H1 (cell line): ENCODE results near the gene MNS1. TPM values are rescaled to one million over a fixed set of nuclear protein-coding genes. Genes with fewer than 3 reads are reported as not detected.

Experiments
- CTCF ChIA-PET: fragments of 300-600 bp; sonication (Branson Sonifier 250); formaldehyde crosslinking; loops from one replicate; lab custom pipeline; 2021; ENCODE audit not compliant: partially characterized antibody; lab: Charles Lee
- POLR2A ChIA-PET: fragments of 300-600 bp; sonication (Branson Sonifier 250); formaldehyde crosslinking; loops from one replicate; lab custom pipeline; 2021; ENCODE audit warnings: inconsistent platforms; ENCODE audit not compliant: partially characterized antibody; lab: Charles Lee
- DNase-seq, 2 experiments: peaks; one replicate each; pipeline versions ENCODE4 v3.0.0 to v3.0.0-alpha.2; 2010 to 2022; ENCODE audit warnings: low spot score in 2 of 2, low read depth in 1 of 2, mixed read lengths in 1 of 2
- FAIRE-seq: peaks from 2 replicates; lab custom pipeline; 2011; peaks lifted over from hg19 to GRCh38; lab: Jason Lieb, UNC
- H2AFZ ChIP-seq: 2 replicates; pipeline ENCODE4 v1.8.1; 2012; ENCODE audit warnings: low read length, inconsistent platforms
- H2AK5ac ChIP-seq: 2 replicates; pipeline ENCODE4 v1.6.1; 2013; ENCODE audit warnings: low read depth, low read length
- H2BK120ac ChIP-seq: replicated peaks from 2 replicates; pipeline ENCODE3; 2013; ENCODE audit warnings: low read depth, low read length, inconsistent platforms
- H2BK12ac ChIP-seq: 2 replicates; pipeline ENCODE4 v1.6.1; 2013; ENCODE audit warnings: low read depth, low read length
- H2BK15ac ChIP-seq: 2 replicates; pipeline ENCODE4 v1.6.1; 2013; ENCODE audit warnings: low read length
- H2BK20ac ChIP-seq: 2 replicates; pipeline ENCODE4 v1.6.1; 2013; ENCODE audit warnings: low read length
- H2BK5ac ChIP-seq: 2 replicates; pipeline ENCODE4 v1.6.1; 2013; ENCODE audit warnings: low read depth, low read length
- H3K14ac ChIP-seq: 2 replicates; pipeline ENCODE4 v1.6.1; 2013; ENCODE audit warnings: inconsistent platforms; ENCODE audit not compliant: insufficient read length
- H3K18ac ChIP-seq: 2 replicates; pipeline ENCODE4 v1.6.1; 2013; ENCODE audit warnings: low read length; ENCODE audit errors: extremely low read depth
- H3K23ac ChIP-seq: 2 replicates; pipeline ENCODE4 v1.6.1; 2013; ENCODE audit warnings: inconsistent platforms; ENCODE audit not compliant: insufficient read length
- H3K23me2 ChIP-seq: 2 replicates; pipeline ENCODE4 v1.6.1; 2013; ENCODE audit warnings: low read depth, low read length
- H3K27ac ChIP-seq: 2 replicates; pipeline ENCODE4 v1.6.1; 2011; ENCODE audit warnings: low read depth, low read length, inconsistent platforms
- H3K27me3 ChIP-seq, 4 experiments: replicated peaks in 1 of 4; 1 replicate in 1 of 4; 2 replicates in 3 of 4; pipeline versions ENCODE4 v1.6.1 to v1.8.1; 2011 to 2013; ENCODE audit warnings: low read length in 3 of 4, mild to moderate bottlenecking in 3 of 4, inconsistent platforms in 2 of 4, mixed read lengths in 2 of 4, moderate library complexity in 1 of 4; ENCODE audit not compliant: control insufficient read depth in 3 of 4, insufficient read depth in 3 of 4; ENCODE audit errors: extremely low read depth in 1 of 4
- H3K36me3 ChIP-seq, 4 experiments: 2 replicates each; pipeline versions ENCODE4 v1.6.1 to v1.8.1; 2011 to 2013; ENCODE audit warnings: mild to moderate bottlenecking in 4 of 4, low read length in 3 of 4, moderate library complexity in 2 of 4, control low read depth in 1 of 4, inconsistent platforms in 1 of 4; ENCODE audit not compliant: insufficient read depth in 4 of 4, control insufficient read depth in 2 of 4
- H3K4ac ChIP-seq: replicated peaks from 2 replicates; pipeline ENCODE3; 2013; ENCODE audit warnings: low read length, low read depth, mixed read lengths, inconsistent platforms; ENCODE audit not compliant: insufficient read length
- H3K4me1 ChIP-seq, 4 experiments: replicated peaks in 1 of 4; 1 replicate in 1 of 4; 2 replicates in 3 of 4; pipeline versions ENCODE4 v1.6.1 to v1.8.1; 2011 to 2013; ENCODE audit warnings: low read length in 3 of 4, inconsistent platforms in 2 of 4, mixed read lengths in 1 of 4; ENCODE audit not compliant: insufficient read depth in 4 of 4, control insufficient read depth in 3 of 4
- H3K4me2 ChIP-seq, 2 experiments: 2 replicates each; pipeline versions ENCODE4 v1.6.1 to v1.8.1; 2011 to 2013; ENCODE audit warnings: low read depth in 2 of 2, low read length in 2 of 2, control low read depth in 1 of 2, inconsistent platforms in 1 of 2, mild to moderate bottlenecking in 1 of 2; ENCODE audit not compliant: insufficient read depth in 1 of 2
- H3K4me3 ChIP-seq, 4 experiments: fragments of 200-600, 300-600 bp in 1 of 4; sonication (generic), shearing (Covaris generic), sonication (Bioruptor Twin) in 1 of 4; 2 replicates each; pipeline versions ENCODE4 v1.5.1 to v1.8.1; 2011 to 2016; ENCODE audit warnings: low read length in 4 of 4, low read depth in 3 of 4, control low read depth in 2 of 4, inconsistent platforms in 2 of 4, mild to moderate bottlenecking in 2 of 4, mixed read lengths in 1 of 4, moderate library complexity in 1 of 4; ENCODE audit not compliant: insufficient read depth in 2 of 4; ENCODE audit errors: extremely low read depth in 1 of 4
- H3K56ac ChIP-seq: replicated peaks from 2 replicates; pipeline ENCODE3; 2013; ENCODE audit warnings: low read depth, mild to moderate bottlenecking, mixed read lengths, low read length, inconsistent platforms; ENCODE audit not compliant: insufficient read length
- H3K79me1 ChIP-seq: 2 replicates; pipeline ENCODE4 v1.6.1; 2013; ENCODE audit warnings: low read depth, low read length, control low read depth
- H3K79me2 ChIP-seq, 2 experiments: 2 replicates each; pipeline versions ENCODE4 v1.6.1 to v1.8.1; 2012 to 2013; ENCODE audit warnings: low read length in 2 of 2, mild to moderate bottlenecking in 2 of 2, inconsistent platforms in 1 of 2; ENCODE audit not compliant: insufficient read depth in 2 of 2, control insufficient read depth in 1 of 2
- H3K9ac ChIP-seq, 4 experiments: replicated peaks in 1 of 4; 1 replicate in 1 of 4; 2 replicates in 3 of 4; pipeline versions ENCODE4 v1.6.1 to v1.8.1; 2011 to 2013; ENCODE audit warnings: low read depth in 3 of 4, low read length in 3 of 4, control low read depth in 2 of 4, mild to moderate bottlenecking in 2 of 4, moderate library complexity in 2 of 4, inconsistent platforms in 1 of 4; ENCODE audit errors: extremely low read depth in 1 of 4
- H3K9me3 ChIP-seq, 2 experiments: 2 replicates each; pipeline versions ENCODE4 v1.6.1 to v1.8.1; 2012 to 2013; ENCODE audit warnings: mild to moderate bottlenecking in 2 of 2, moderate library complexity in 2 of 2, control low read depth in 1 of 2, inconsistent platforms in 1 of 2, low read depth in 1 of 2, low read length in 1 of 2, mixed read lengths in 1 of 2; ENCODE audit not compliant: insufficient read depth in 2 of 2
- H4K20me1 ChIP-seq, 2 experiments: replicated peaks in 1 of 2; 2 replicates each; pipeline versions ENCODE3 to v1.8.1; 2011 to 2013; ENCODE audit warnings: inconsistent platforms in 2 of 2, low read length in 2 of 2, mild to moderate bottlenecking in 1 of 2; ENCODE audit not compliant: insufficient read depth in 2 of 2, control insufficient read depth in 1 of 2
- H4K5ac ChIP-seq: 2 replicates; pipeline ENCODE4 v1.6.1; 2013; ENCODE audit warnings: low read length, low read depth, mixed read lengths, inconsistent platforms; ENCODE audit not compliant: insufficient read length
- H4K8ac ChIP-seq: 2 replicates; pipeline ENCODE4 v1.8.0; 2013; ENCODE audit warnings: mild to moderate bottlenecking, moderate library complexity, low read length, inconsistent platforms; ENCODE audit not compliant: insufficient read depth; ENCODE audit errors: extremely low read depth
- H4K91ac ChIP-seq: replicated peaks from 2 replicates; pipeline ENCODE3; 2013; ENCODE audit warnings: low read length, mixed read lengths, inconsistent platforms; ENCODE audit not compliant: insufficient read length
- CBX8 ChIP-seq: fragments of 300-800, 300-1000 bp; sonication (generic); IDR thresholded peaks from 2 replicates; pipeline ENCODE4 v1.7.1; 2016; ENCODE audit warnings: low read depth, low read length, borderline replicate concordance
- CHD1 ChIP-seq: IDR thresholded peaks from 2 replicates; pipeline ENCODE4 v1.6.1; 2012; ENCODE audit warnings: low read depth, low read length, improper control_type of control experiment
- CHD2 ChIP-seq: IDR thresholded peaks from 2 replicates; pipeline ENCODE4 v1.6.1; 2012; ENCODE audit warnings: low read length, improper control_type of control experiment
- EP300 ChIP-seq, 2 experiments: IDR thresholded peaks; 1 replicate in 1 of 2; 2 replicates in 1 of 2; pipeline ENCODE4 v1.6.1; 2011 to 2012; ENCODE audit warnings: low read depth in 2 of 2, low read length in 2 of 2, mild to moderate bottlenecking in 2 of 2, borderline replicate concordance in 1 of 2, inconsistent platforms in 1 of 2, moderate library complexity in 1 of 2
- EZH2 ChIP-seq: fragments of 200-600 bp; sonication (generic); IDR thresholded peaks from 2 replicates; pipeline ENCODE4 v1.7.1; 2012; ENCODE audit warnings: low read depth, mild to moderate bottlenecking, moderate library complexity, low read length, inconsistent platforms; ENCODE audit not compliant: severe bottlenecking
- JUND ChIP-seq: IDR thresholded peaks from 2 replicates; pipeline ENCODE4 v1.6.1; 2011; ENCODE audit warnings: mild to moderate bottlenecking, improper control_type of control experiment, low read length
- MAFK ChIP-seq: IDR thresholded peaks from 2 replicates; pipeline ENCODE4 v1.6.1; 2012; ENCODE audit warnings: low read depth, mild to moderate bottlenecking, improper control_type of control experiment, low read length
- SP2 ChIP-seq: IDR thresholded peaks from 2 replicates; pipeline ENCODE4 v1.6.1; 2012; ENCODE audit warnings: mild to moderate bottlenecking, low read length, inconsistent platforms
- SRF ChIP-seq: IDR thresholded peaks from 2 replicates; pipeline ENCODE4 v1.6.1; 2011; ENCODE audit warnings: mild to moderate bottlenecking, low read depth, low read length, moderate library complexity
- SUZ12 ChIP-seq: fragments of 200-600 bp; sonication (generic); IDR thresholded peaks from 2 replicates; pipeline ENCODE4 v1.6.1; 2012; ENCODE audit warnings: mild to moderate bottlenecking, inconsistent platforms, low read length, moderate library complexity, mixed read lengths
- WGBS, 2 experiments: shearing (Covaris generic) in 1 of 2; methylation state at CpG; one replicate each; pipeline versions ENCODE4 v1.1.6 to v1.1.7; 2013 to 2015; ENCODE audit warnings: low lambda C conversion rate in 2 of 2, mixed read lengths in 2 of 2, inconsistent platforms in 1 of 2, low coverage in 1 of 2, missing lambda C conversion rate in 1 of 2; ENCODE audit not compliant: insufficient replicate concordance in 2 of 2, insufficient coverage in 1 of 2, insufficient read length in 1 of 2; ENCODE audit errors: extremely low coverage in 1 of 2, missing lambda C conversion rate in 1 of 2; 5-methylcytosine and 5-hydroxymethylcytosine counted together
- polyA plus RNA-seq, 7 experiments: library from polyadenylated mRNA; depleted of rRNA in 3 of 7; stranded (reverse) in 5 of 7; unstranded in 2 of 7; fragments of >200 nt in 5 of 7; fragments of 200-250 nt in 2 of 7; gene quantifications; 1 replicate in 5 of 7; 2 replicates in 1 of 7; 4 replicates in 1 of 7; pipeline versions ENCODE4 v1.2.1 to v1.2.3, GENCODE V29; 2011 to 2013; ENCODE audit warnings: missing spikeins in 2 of 7, mixed read lengths in 2 of 7
- total RNA-seq: library from RNA; stranded (reverse); fragmentation: NEBNext Ultra II Directional; extraction: Animal tissue kit (Norgen Biotek cat#: 25700); gene quantifications from 2 replicates; pipeline ENCODE4 v1.2.1, GENCODE V29; 2021
- TF ChIP-seq, protein P1 (sequence below): IDR thresholded peaks from 2 replicates; pipeline ENCODE4 v1.6.1; 2012; ENCODE audit warnings: inconsistent platforms
- TF ChIP-seq, protein P2 (sequence below): IDR thresholded peaks from 2 replicates; pipeline ENCODE4 v1.6.1; 2012; ENCODE audit warnings: low read length, inconsistent platforms

MNS1 gene
- total and polyA plus RNA-seq, 2 of the 8 experiments (the other 6 are each of a cell fraction or from before 2014, with no cell fraction given) = 0.57 TPM; not detected in 1

DNA sequence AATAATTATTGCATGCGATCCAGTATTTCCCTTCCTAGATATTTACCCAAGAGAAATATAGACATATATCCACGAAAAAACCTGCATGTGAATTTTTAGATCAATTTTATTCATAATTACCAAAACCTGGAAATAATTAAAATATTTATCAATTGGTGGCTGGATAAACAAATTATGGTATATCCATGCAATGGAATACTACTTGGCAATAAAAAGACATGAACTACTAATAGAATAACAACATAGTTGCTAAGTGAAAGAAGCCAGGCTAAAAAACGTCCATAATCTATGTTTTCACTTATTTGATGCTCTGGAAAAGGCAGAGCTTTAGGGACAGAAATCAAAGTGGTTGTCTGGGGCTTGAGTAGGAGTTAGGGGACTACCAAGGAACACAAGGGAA lies 79.0 kb downstream of the MNS1 start:
- Histone ChIP-seq H3K9ac (no peak overlapping the region), H2AFZ (no peak overlapping the region), H2BK15ac (no peak overlapping the region), H3K18ac (no peak overlapping the region), H3K9me3 (no peaks in the 10 kb centered on the region), H3K4me3 (no peak overlapping the region), H3K4ac (no peak overlapping the region), H2BK120ac (no peak overlapping the region), H3K56ac (no peak overlapping the region), H2AK5ac (no peak overlapping the region), H3K4me1 (no peaks in the 10 kb centered on the region), H3K23ac (no peak overlapping the region), H4K8ac (no peak overlapping the region), H4K91ac (no peak overlapping the region), H2BK5ac (no peak overlapping the region), H2BK12ac (no peak overlapping the region), H3K23me2 (no peaks in the 10 kb centered on the region), H3K79me2 (no peaks in the 10 kb centered on the region), H3K14ac (no peak overlapping the region), H4K5ac (no peak overlapping the region), H4K20me1 (no peaks in the 10 kb centered on the region), H3K79me1 (peaks cover 3% of the 10 kb centered on the region; the same call in 1 of the 2 replicates), H3K36me3 (no peaks in the 10 kb centered on the region), H3K27me3 (no peaks in the 10 kb centered on the region), H3K4me2 (no peak overlapping the region), H3K27ac (no peak overlapping the region), H2BK20ac (no peak overlapping the region)
- TF ChIP-seq, protein P1, sequence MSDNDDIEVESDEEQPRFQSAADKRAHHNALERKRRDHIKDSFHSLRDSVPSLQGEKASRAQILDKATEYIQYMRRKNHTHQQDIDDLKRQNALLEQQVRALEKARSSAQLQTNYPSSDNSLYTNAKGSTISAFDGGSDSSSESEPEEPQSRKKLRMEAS = no peak
- no peak for TF ChIP-seq CBX8
- TF ChIP-seq CHD1 = no peak
- no peak for TF ChIP-seq SP2
- no peak for TF ChIP-seq EP300 (IDR thresholded peaks at IDR 0.05; ENCODE audit: borderline replicate concordance in 1 of 2, low read depth in 2 of 2, low read length in 2 of 2)
- TF ChIP-seq SRF = no peak
- no peak for TF ChIP-seq JUND
- TF ChIP-seq MAFK = no peak
- TF ChIP-seq SUZ12 = no peak
- no peak for TF ChIP-seq CHD2
- TF ChIP-seq, protein P2, sequence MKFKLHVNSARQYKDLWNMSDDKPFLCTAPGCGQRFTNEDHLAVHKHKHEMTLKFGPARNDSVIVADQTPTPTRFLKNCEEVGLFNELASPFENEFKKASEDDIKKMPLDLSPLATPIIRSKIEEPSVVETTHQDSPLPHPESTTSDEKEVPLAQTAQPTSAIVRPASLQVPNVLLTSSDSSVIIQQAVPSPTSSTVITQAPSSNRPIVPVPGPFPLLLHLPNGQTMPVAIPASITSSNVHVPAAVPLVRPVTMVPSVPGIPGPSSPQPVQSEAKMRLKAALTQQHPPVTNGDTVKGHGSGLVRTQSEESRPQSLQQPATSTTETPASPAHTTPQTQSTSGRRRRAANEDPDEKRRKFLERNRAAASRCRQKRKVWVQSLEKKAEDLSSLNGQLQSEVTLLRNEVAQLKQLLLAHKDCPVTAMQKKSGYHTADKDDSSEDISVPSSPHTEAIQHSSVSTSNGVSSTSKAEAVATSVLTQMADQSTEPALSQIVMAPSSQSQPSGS = no peak
- no peak for TF ChIP-seq EZH2
- ChIA-PET POLR2A (no interaction called here), CTCF (interaction anchor here (1.1 kb wide), 1 partner anchor 141 kb away, joined by 3 read pairs; no protein-coding TSS in a partner anchor)
- FAIRE-seq (no peak), DNase-seq (no peak)
- WGBS, 2 experiments = 84% methylated on average over 3 of the region's 3 CpGs; no CpG with 5 or more reads in 1 of the 2 experiments
